ENCODE measurements around the gene CDKL1.
"Not testable (repeated sequence)": the region's sequence is repeated elsewhere in the genome, so short reads cannot be mapped to it uniquely, and the experiment has no call there.

The CDKL1 gene

GRCh38 chr14:50357753-50358395 is 38.8 kb downstream of the CDKL1 start:
- DNase-seq (ENCODE audit: low read depth in 2 of 2), result no peak

DNA sequence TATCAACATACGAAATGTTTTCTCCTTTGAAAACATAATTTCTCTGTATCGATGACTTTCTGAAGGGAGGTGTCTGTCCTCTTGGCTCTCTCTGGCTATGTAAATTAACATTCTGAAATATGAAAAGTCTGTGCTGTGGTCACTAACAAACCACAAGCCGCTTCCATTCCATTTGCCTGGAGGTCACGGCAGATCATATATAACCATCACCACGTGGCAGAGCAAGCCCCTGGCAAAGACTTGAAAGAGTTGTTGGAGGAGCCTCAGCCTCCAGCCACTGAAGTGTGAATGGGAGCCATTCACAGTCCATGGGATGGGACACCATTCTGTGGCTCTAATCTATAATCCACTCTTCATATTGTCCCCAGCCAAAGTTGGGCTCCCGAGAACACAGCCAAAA is 39.6 kb downstream of the CDKL1 start:
- no peak for DNase-seq (ENCODE audit: low read depth in 2 of 2)

DNA sequence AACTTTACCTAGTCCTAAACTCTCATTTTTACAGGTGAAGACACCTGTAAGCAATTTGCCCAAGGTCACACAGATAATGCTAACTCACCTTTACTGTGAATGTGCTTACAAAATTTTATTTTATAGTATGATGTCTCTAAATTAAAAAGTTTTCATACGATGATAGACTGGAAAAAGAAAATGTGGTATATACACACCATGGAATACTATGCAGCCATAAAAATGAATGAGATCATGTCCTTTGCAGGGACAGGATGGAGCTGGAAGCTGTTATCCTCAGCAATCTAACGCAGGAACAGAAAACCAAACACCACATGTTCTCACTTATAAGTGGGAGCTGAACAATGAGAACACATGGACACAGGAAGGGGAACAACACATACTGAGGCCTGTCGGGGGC is 40.4 kb downstream of the CDKL1 start:
- DNase-seq (ENCODE audit: low read depth in 2 of 2), result not testable (repeated sequence)

GRCh38 chr14:50355692-50356091 is 41.0 kb downstream of the CDKL1 start:
- no peak for DNase-seq (ENCODE audit: low read depth in 2 of 2)

DNA sequence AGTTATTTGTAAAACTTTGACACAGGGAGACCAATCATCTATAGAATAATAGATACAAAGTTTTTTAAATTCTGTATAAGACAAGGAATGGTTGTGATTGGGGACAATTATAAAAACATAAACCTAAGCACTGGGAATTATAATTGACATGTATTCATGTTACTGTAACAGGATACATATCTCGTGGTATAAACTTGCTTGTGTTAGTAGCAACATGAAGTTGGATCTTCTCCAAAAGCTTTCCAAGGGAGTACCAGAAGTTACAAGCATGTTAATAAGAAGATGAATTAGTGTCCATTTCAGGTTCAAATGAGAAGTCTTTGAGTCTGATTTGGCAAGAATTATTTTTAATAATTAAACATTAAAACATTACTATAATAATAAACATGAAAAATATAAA is 42.2 kb downstream of the CDKL1 start:
- no peak for DNase-seq (ENCODE audit: low read depth in 2 of 2)

GRCh38 chr14:50353126-50353525 is 43.6 kb downstream of the CDKL1 start:
- no peak for DNase-seq (ENCODE audit: low read depth in 2 of 2)

- DNase-seq (ENCODE audit: low read depth in 2 of 2), result no peak
Measured at GRCh38 chr14:50352584-50352983, 44.1 kb downstream of the CDKL1 start.

GRCh38 chr14:50350975-50351374 is 45.7 kb downstream of the CDKL1 start:
- DNase-seq (ENCODE audit: low read depth in 2 of 2), result no peak

DNA sequence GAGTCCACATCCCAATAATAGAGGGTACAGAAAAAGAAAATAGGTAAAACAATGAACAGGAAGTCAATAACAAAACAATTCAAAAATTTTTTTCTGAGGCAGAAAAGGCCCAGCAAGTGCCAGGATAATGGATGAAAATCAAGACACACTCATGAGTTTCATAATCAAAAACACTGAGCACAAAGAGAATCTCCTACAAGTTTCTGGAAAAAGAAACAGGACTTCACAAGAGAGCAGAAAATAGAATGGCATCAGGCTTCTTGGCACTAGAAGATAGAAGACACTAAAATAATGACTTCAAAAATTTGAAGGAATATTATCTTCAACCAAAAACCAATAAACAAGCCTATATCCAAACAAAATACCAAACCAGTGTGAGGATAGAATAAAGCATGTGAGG is 47.7 kb downstream of the CDKL1 start:
- DNase-seq (ENCODE audit: low read depth in 2 of 2), result no peak

DNA sequence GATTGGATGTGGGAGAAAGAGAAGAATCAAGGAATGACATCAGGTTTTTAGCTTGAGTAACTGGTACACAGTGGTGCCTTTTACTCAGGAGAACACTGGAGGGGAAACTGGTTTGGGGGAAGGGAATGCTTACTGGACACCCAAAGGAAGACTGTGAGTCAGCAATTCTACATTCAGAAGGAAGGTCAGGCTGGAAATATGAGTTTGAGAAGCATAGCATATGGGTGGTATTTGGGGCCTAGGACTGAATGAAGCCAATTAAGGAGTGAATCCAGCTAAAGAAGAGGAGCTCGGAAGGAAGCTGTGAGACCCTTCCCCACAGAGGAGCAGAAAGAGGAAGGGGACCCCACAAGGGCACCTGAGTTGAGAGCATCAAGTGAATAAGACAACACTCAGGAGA is 49.2 kb downstream of the CDKL1 start:
- no peak for DNase-seq (ENCODE audit: low read depth in 2 of 2)

GRCh38 chr14:50345846-50346422 is 50.7 kb downstream of the CDKL1 start:
- DNase-seq (ENCODE audit: low read depth in 2 of 2), result no peak

GRCh38 chr14:50344876-50345563 is 51.7 kb downstream of the CDKL1 start:
- peak in 1 of 2 experiments; percentile 73 for DNase-seq (ENCODE audit: low read depth in 2 of 2)

DNA sequence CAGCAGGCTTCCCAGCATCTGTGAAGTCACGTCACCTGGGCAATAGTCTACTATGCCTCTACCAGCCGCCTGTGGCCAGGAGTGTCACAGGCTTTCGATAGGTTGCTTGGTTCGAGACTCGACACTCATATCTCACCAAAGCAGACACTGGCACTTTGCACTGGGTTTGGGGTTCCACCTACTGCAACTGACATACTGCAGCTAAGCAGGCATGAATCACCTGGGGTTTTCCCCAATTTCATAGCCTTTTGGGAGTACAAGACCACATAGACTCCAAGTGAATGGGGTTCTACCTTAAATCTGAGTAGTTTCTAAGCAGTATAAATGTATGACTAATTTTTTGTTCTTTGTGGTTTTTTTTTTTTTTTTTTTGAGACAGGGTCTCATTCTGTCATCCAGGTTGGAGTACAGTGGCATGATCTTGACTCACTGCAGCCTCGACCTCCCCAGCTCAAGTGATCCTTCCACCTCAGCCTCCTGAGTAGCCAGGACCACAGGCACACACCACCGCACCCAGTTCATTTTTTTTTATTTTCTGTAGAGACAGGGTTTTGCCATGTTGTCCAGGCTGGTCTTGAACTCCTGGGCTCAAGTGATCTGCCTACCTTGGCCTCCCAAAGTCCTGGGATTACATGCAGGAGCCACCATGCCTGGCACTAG is 52.4 kb downstream of the CDKL1 start:
- DNase-seq (ENCODE audit: low read depth in 2 of 2), result no peak

DNA sequence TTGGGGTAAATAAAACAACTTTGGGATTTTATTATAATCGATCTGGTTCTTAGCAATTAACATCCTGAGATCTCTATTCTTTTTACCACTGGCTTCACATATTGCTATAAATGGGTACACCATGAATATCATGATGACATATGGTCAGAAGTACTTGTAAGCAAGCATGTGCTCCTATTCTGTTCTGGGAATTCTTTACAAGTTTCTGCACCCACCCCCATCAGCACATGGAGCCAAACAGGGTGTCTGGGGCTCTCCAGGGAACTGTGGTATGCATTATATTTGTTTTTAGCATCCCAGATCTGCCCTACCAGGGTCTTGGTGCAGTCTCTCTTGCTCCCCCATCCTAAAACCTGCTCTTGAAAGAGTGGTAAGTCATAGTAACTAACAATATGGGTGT is 53.2 kb downstream of the CDKL1 start:
- no peak for DNase-seq (ENCODE audit: low read depth in 2 of 2)

- peak; percentile 83 to 84 for DNase-seq (ENCODE audit: low read depth in 2 of 2)
Measured at GRCh38 chr14:50342221-50343078, 54.2 kb downstream of the CDKL1 start.

DNA sequence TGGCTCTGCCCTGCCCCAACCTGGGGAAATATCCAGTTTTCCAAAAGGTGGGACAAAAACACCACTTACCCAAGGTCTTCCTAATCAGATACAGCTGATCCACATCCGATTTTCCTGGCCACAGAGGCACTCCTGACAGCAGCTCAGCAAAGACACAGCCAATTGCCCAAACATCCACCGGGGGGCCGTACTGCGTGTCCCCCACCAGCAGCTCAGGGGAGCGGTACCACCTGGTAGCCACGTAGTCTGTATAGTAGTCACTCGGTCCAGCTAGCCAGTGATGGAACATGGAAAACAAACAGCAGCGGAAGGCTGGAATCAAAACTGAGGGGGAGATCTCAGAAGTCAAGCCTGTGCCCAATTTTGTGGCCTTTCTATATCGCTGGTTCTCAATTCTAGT is 55.7 kb downstream of the CDKL1 start:
- DNase-seq (ENCODE audit: low read depth in 2 of 2), result no peak

- DNase-seq (ENCODE audit: low read depth in 2 of 2), result no peak
Measured at GRCh38 chr14:50340045-50340444, 56.6 kb downstream of the CDKL1 start.

- DNase-seq (ENCODE audit: low read depth in 2 of 2), result no peak
Measured at GRCh38 chr14:50339178-50339804, 57.4 kb downstream of the CDKL1 start.

- DNase-seq (ENCODE audit: low read depth in 2 of 2), result no peak
Measured at GRCh38 chr14:50338587-50338986, 58.1 kb downstream of the CDKL1 start.

DNA sequence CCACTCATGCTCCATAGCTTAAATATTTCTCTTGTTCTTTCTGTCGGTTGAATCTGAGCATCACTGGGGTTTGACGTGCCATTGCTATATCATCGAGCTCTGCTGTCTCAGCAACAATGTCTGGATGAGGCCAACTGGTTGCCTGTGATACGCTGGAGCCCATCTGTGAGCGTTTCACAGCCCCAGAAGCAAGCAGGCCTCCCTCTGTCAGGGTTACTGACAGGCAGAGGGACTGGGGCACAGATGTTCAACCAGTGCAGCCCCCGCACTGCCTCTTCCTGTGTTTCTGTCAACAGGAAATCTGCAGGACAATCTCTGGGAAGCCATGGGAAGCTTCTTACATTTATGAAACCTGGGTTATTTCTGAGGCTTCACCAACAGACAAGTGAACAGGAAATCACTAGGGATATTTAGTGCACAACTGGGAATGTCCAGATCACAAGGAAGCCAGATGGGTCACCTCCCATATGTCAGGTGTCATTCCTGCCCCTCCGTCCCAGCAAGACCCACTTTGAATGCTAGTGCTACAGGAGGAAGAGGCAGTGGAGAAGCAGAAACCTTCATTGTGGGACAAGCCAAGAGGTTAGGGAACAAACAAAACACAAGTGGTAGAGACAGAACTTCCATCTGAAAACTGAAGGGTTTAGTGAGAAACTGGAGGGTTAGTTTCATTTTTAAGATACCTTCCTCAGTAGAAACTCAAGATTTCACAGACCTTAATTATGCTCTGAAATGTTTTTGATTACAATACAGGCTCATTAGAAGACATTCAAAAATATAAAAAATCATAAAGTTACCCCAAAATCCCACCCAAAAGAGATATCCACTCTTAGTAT is 60.5 kb downstream of the CDKL1 start:
- DNase-seq (ENCODE audit: low read depth in 2 of 2), result no peak

Measured in fibroblast of skin of left quadriceps (primary cell).